Left lung (tissue), 10 donors: Measurements from ENCODE around the gene ETV3. TPM values are rescaled to one million over a fixed set of nuclear protein-coding genes. Genes with fewer than 3 reads are reported as not detected.

ENCODE experiments used
- ATAC-seq: fragments of 200-7000 bp; cut with Tn5 transposase; one replicate; pipeline ENCODE4 v1.9.1; 2020; ENCODE audit warnings: moderate library complexity
- DNase-seq, 4 donors: peaks; one replicate each; pipeline ENCODE4 v3.0.0-alpha.2; 2013 to 2020
- H3K27ac ChIP-seq, 2 donors: fragments of 200-600 bp; sonication (generic) in 1 of 2; one replicate each; pipeline versions ENCODE4 v1.5.0 to v1.8.0; 2020 to 2021
- H3K27me3 ChIP-seq, 2 donors: fragments of 200-600 bp; sonication (generic) in 1 of 2; one replicate each; pipeline versions ENCODE4 v1.5.0 to v1.8.0; 2020 to 2021
- H3K36me3 ChIP-seq, 2 donors: fragments of 200-600 bp; sonication (generic) in 1 of 2; one replicate each; pipeline versions ENCODE4 v1.5.0 to v1.8.0; 2020 to 2021
- H3K4me1 ChIP-seq, 2 donors: fragments of 200-600 bp; one replicate each; pipeline ENCODE4 v1.8.0; 2021
- H3K4me3 ChIP-seq, 2 donors: fragments of 200-600 bp; sonication (generic) in 1 of 2; one replicate each; pipeline versions ENCODE4 v1.5.0 to v1.8.0; 2020 to 2021; ENCODE audit warnings: mild to moderate bottlenecking in 1 of 2
- H3K9me3 ChIP-seq, 2 donors: fragments of 200-600 bp; sonication (generic) in 1 of 2; one replicate each; pipeline versions ENCODE4 v1.5.0 to v1.8.0; 2020 to 2021
- CTCF ChIP-seq, 2 donors: fragments of 200-600 bp; sonication (generic) in 1 of 2; IDR thresholded peaks; one replicate each; pipeline versions ENCODE4 v1.5.0 to v1.8.0; 2021; ENCODE audit warnings: antibody characterized with exemption in 2 of 2
- intact Hi-C, 2 donors: fragments of 100-400 bp; cut with DNase I; formaldehyde crosslinking; loops; one replicate each; pipeline versions ENCODE4 v1.11.2 to v1.14.2; 2022
- polyA plus RNA-seq, 6 donors: library from polyadenylated mRNA; unstranded; fragments of 120-200 nt; gene quantifications; one replicate each; pipeline ENCODE4 v1.2.1, GENCODE V29; 2013; ENCODE audit not compliant: insufficient read length in 6 of 6
- total RNA-seq, 2 donors: library from RNA; stranded (reverse); fragmentation: NEBNext Ultra II Directional; extraction: Animal tissue kit (Norgen Biotek cat#: 25700); gene quantifications; one replicate each; pipeline ENCODE4 v1.2.1, GENCODE V29; 2021
- donor health status: DM: no; HTN: yes; CAD: no.
- donor health status: DM: no; HTN: no; CAD: no.

ETV3 gene
- total and polyA plus RNA-seq, 8 donors: 22.6 to 28.2 (median 25.0) TPM

DNA sequence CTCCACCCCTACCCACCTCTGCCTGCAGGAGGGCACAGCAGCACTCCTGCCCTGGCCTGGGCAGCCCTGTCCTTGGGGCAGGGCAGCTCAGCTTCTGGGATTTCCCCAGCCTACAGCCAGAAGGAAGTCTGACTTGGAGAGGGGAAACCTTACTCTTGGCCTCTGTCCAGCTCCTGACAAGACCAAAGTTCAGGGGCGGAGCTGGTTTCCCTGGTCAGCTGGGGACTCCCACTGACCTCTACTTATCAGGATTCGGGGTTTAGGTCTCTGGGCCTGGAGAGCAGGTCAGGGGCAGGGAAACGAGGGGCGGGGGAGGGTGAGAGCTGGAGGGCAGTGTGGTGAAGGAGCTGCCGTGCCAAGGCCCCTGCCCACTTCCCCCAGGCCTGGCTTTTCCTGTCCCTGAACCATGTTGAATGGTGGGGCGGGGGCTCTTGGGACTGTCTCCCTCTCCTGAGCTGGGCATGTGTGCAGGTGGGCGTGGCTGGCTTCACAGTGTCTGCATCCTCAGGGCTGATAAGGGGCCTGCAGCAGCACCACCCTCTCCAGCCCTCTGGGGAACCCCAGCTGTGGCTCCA lies 16.8 kb upstream of the ETV3 start:
- DNase-seq (peak in 2 of 4 donors; percentile 72 to 78), ATAC-seq (peak; percentile 78)
- intact Hi-C loops: loop anchor here (2.0 to 10.0 kb wide), 2 partner anchors 60 to 64 kb away; partner anchors contain the start of gene ETV3L (in 1 of the 2)
- Histone ChIP-seq H3K9me3 (no peaks in the 10 kb centered on the region), H3K4me1 (peaks cover 21 to 29% of the 10 kb centered on the region in 2 donors), H3K36me3 (no peaks in the 10 kb centered on the region), H3K27me3 (peaks cover 0 to 4% of the 10 kb centered on the region in 2 donors), H3K4me3 (no peak overlapping the region), H3K27ac (no peak overlapping the region)
- no peak for TF ChIP-seq CTCF (IDR thresholded peaks at IDR 0.05)

- DNase-seq: no peak
- Histone ChIP-seq H3K4me3 (no peak overlapping the region), H3K9me3 (no peaks in the 10 kb centered on the region), H3K4me1 (peaks cover 21 to 29% of the 10 kb centered on the region in 2 donors), H3K27me3 (peaks cover 0 to 4% of the 10 kb centered on the region in 2 donors), H3K36me3 (no peaks in the 10 kb centered on the region), H3K27ac (peak overlapping the region in 1 of 2 donors; percentile 13)
- intact Hi-C loops: loop anchor here (2.0 to 10.0 kb wide), 2 partner anchors 59 to 63 kb away; partner anchors contain the start of gene ETV3L (in 1 of the 2)
- no peak for ATAC-seq
- no peak for TF ChIP-seq CTCF (IDR thresholded peaks at IDR 0.05)
Observed at GRCh38 chr1:157154291-157154690, 16.1 kb upstream of the ETV3 start.

- Histone ChIP-seq H3K27me3 (peaks cover 0 to 4% of the 10 kb centered on the region in 2 donors), H3K36me3 (no peaks in the 10 kb centered on the region), H3K27ac (peak overlapping the region in 1 of 2 donors; percentile 13), H3K9me3 (no peaks in the 10 kb centered on the region), H3K4me1 (peaks cover 21 to 29% of the 10 kb centered on the region in 2 donors), H3K4me3 (no peak overlapping the region)
- ATAC-seq (peak; percentile 26), DNase-seq (no peak)
- intact Hi-C loops: loop anchor here (2.0 to 10.0 kb wide), 2 partner anchors 59 to 63 kb away; partner anchors contain the start of gene ETV3L (in 1 of the 2)
- TF ChIP-seq CTCF (IDR thresholded peaks at IDR 0.05): no peak
Observed at GRCh38 chr1:157153746-157154145, 15.6 kb upstream of the ETV3 start.

DNA sequence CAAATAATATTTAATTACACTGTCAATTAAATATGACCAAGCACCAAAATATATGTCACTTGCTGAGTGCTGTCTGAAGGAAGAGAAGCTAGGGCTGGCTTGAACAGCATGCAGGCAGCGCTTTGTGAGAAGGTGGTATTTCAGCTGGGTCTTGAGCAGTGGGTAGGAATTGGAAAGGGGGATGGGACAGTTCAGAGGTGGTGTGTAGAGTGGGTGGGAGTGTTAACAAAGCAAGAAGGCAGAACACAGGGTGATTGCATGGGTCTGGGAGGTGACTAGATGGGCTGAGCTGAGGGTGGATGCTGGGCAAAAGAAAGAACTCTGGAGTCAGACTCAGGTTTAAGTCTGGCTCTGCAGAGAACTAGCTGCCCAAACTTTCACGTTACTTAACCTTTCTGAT lies 14.3 kb upstream of the ETV3 start:
- Histone ChIP-seq H3K36me3 (no peaks in the 10 kb centered on the region), H3K4me3 (no peak overlapping the region), H3K27me3 (peaks cover 0 to 4% of the 10 kb centered on the region in 2 donors), H3K9me3 (no peaks in the 10 kb centered on the region), H3K27ac (no peak overlapping the region), H3K4me1 (peaks cover 25 to 37% of the 10 kb centered on the region in 2 donors)
- no peak for DNase-seq
- intact Hi-C loops: loop anchor here in 1 of 2 donors (10.0 kb wide), 1 partner anchor 58 kb away; the partner anchor contains the start of gene ETV3L
- no peak for TF ChIP-seq CTCF (IDR thresholded peaks at IDR 0.05)
- ATAC-seq: no peak

DNA sequence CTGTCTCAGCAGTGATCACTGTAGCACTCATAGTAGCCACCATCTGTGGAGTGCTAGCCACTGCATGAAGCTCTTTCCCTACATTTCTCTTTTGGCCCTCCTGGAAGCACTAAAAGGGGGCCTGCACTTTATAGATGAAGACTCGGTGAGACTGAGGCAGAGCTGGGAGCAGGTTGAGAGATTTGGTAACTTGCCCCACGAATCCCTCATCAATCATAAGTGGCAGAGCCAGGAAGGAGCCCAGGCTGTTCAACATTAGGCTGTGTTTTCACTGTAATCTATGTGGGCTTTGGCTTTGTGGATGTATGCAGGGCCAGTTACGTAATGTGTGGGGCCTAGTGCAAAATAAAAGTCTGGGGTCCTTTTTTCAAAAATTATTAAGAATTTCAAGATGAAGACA lies 13.3 kb upstream of the ETV3 start:
- intact Hi-C loops: loop anchor here in 1 of 2 donors (10.0 kb wide), 1 partner anchor 57 kb away; the partner anchor contains the start of gene ETV3L
- no peak for TF ChIP-seq CTCF (IDR thresholded peaks at IDR 0.05)
- DNase-seq (no peak), ATAC-seq (no peak)
- Histone ChIP-seq H3K27ac (no peak overlapping the region), H3K36me3 (no peaks in the 10 kb centered on the region), H3K4me1 (peaks cover 25 to 37% of the 10 kb centered on the region in 2 donors), H3K9me3 (no peaks in the 10 kb centered on the region), H3K27me3 (peaks cover 0 to 4% of the 10 kb centered on the region in 2 donors), H3K4me3 (no peak overlapping the region)
